CD1c-positive myeloid dendritic cell (primary cell): ENCODE measurements around the gene PSMB2.
"Not testable (repeated sequence)": the region's sequence is repeated elsewhere in the genome, so short reads cannot be mapped to it uniquely, and the experiment has no call there.

Experiments
- DNase-seq: peaks from one replicate; pipeline ENCODE4 v3.0.0-alpha.2; 2016; ENCODE audit errors: extremely low spot score

The PSMB2 gene

DNA sequence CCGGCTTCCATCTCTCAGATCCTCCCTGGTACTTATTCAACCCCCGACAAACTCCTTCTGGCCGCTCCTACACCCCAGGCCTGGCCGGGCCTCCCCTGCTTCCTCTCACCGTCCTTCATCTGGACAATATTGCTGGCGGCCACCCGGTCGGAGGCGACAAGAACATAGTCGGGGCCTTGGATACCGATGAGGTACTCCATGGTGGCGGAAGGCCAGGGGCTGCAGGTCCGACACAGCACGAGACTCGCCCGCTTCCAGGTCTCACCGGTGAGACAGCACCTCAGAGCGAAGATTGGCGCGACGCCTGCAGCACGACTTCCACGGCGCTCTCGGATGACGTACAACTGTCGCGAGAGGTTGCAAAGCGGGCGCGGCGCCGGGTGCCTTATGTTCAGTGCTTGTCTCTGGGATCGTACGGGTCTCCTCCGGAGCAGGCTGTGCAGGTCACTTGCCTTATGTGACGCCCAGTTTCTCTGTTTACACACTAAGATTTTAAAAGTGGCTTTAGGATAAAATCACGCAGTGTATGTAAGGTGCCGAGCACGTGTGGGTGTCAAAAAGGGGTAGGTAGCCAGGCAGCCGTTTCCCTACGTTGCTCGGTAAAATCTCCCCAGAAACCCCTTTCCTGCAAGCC, at the start of gene PSMB2:
Gene PSMB2 (minus strand): TSS at position 294 of the 634 bp plus-strand sequence. CDS start 94 bp downstream, at position 200.
- DNase-seq = peak; percentile 98

DNA sequence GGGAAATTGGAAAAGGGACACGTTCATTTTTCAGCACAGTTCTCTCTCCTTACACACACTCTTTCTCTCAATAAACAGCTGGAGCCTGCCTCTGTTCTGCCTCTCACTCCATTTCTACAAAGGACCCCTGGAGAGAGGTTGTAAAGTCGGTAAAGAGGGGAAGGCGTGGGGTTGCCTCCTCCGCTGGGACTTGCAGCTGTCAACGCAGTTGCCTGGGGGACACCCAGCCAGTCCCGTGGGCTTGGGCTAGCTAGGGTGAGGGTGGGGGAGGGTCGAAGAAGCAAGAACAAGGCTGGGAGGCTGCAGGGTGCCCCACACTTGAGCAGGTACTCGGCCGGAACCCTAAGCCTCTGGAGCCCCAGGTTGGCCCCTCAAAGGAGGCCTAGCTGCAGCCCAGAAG, 49.8 kb upstream of the PSMB2 start:
- no peak for DNase-seq

DNA sequence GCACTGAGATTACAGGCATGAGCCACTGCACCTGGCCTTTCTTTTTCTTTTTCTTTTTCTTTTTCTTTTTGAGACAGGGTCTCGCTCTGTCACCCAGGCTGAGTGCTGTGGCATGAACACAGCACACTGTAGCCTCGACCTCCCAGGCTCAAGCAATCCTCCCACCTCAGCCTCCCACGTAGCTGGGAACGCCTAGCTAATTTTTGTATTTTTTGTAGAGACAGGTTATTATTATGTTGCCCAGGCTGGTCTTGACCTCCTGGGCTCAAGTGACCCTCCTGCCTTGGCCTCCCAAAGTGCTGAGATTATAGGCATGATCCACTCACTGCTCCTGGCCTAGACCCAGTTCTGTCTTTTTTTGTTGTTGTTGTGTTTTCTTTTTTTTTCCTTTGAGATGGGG, 48.8 kb upstream of the PSMB2 start:
- DNase-seq = not testable (repeated sequence)

DNA sequence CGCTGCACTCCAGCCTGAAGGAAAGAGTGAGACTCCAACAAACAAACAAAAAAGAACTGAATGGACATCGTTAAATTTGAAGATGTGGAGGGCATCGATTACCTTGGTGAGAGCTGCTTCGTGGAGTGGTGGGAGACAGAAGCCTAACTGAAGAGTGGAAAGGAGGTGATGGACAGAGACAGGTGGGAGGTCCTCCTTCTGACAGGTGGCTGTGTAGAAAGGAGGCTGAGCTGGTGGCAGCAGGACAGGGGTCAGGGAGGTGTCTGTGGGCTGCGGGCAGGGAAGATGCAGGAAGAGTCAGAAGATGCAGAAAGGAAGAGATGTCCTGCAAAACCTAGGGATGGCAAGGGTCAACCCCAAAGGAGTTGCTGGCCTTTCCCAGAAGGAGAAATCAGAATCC, 46.8 kb upstream of the PSMB2 start:
- no peak for DNase-seq

DNA sequence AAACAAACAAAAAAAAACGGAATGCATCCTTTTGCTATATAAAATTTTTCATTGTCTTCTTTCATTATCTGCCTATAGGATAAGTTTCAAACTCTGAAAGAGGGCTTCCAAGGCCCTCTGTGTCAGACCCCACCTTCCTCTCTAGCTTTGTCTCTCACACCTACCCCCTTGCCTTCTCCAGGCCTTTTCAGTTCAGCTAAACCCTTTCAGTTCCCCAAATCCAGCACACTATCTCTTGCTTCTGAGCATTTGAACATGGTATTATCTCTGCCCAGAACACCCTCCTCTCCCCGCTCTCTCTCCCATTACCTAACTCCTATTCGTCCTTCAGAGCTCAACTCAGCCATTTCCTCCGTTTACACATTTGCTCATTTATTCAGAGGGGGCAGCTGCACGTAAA, 41.7 kb upstream of the PSMB2 start:
- DNase-seq = peak; percentile 39

DNA sequence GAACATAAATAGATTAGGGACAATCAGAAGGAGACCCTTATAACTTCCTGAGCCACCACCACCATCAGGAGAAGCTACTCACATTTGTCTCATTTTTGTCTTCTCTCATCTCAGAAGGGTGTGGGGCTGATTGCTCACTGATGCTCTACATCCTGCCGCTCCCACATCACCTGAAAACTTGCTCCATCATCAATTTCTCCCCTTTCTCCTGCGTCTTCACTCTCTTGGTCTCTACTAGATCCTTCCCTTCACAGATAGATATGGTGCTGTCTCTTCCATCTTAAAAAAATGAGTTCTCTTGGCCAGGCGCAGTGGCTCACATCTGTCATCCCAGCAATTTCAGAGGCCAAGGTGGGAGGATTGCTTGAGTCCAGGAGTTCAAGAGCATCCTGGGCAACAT, 38.9 kb upstream of the PSMB2 start:
- DNase-seq = no peak

DNA sequence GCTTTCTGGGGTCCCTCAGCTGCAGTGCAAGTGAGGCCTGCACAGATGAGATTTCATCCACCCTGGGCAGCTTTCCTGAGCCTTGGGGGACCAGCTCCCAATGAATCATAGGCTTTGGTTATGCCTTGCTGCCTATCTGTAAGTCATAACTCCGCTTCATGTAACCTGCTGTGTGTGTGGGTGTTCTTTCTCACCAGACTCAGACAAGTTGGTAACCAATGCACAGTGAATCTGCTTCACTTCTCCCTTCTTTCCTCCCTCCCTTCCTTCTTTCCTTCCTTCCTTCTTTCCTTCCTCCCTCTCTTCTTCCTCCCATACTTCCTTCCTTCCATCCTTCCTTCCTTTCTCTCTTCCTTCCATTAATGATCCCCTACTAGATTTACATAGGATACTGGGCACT, 34.4 kb upstream of the PSMB2 start:
- no peak for DNase-seq

DNA sequence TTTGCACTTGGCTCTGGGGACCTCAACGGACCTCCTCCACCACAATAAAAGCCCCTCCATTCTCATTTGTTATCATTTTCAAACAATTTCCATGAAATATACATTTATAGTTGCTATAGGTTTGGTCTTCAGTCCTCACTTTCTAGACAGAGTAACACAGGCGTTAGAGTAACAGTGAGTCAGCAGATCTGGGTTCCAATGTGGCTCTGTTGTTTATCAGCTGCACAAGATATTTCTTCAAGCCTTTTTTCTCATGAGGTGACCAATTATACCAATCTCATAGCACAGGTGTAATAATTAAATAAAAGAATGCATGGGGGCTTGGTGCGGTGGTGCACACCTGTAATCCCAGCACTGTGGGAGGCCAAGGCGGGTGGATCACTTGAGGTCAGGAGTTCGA, 32.8 kb upstream of the PSMB2 start:
- no peak for DNase-seq

DNA sequence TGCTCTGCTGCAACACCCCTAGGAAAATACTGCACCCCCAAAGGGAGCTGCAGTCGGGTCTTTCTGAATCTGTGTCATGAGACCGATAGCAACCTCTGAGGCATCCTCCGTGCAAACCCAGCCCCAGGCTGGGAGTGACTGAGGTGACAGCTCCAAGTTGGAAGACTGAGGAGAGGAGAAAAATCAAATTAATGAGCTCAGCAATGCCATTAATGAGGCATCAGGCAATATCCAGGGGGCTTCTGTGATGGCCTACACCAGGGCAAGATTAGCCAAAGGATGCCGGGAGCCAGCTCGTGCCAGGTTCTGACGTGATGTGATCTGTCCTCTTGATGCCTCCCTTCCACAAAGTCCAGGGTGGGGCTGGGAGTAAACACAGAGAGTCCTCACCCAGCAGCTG, 30.8 kb upstream of the PSMB2 start:
- DNase-seq = no peak

DNA sequence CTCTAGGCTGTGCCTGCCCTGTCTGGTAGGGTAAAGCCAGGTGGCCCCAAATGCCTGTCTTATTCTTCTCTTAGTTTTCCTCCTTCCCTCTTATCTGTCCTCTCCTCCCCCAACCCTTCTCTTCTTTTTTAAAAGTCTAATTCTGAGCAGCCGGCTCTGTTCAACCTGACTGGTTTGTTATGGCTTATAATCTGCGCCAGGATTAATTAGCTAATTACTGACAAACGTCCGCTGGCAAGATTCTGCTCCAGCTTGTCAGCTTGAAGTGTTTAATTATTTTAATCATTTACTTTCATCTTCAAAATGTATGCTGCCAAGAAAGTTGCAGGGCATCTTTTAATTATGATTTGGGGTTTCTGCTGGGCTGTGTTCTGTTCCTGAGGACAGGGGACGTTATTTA, 27.2 kb upstream of the PSMB2 start:
- DNase-seq = no peak

DNA sequence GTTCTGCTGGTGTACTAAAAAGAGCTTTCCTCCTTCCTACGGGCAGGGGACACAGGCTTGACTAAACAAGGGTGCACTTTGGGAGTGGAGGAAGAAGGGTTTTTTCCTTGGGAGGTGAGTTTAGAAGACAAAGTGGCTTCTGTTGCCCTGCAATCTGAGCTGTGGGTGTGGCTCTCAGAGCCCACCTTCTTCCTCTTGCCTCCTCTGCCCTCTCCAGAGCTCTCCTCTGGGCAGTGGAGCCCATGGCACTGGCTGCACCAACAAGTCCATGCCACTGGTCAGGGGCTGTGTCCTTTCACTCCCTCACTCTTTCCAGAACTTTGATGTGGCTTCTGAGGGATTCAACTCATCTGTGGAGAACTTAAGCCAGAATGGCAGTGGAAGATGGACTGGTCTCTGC, 25.6 kb upstream of the PSMB2 start:
- DNase-seq = no peak

DNA sequence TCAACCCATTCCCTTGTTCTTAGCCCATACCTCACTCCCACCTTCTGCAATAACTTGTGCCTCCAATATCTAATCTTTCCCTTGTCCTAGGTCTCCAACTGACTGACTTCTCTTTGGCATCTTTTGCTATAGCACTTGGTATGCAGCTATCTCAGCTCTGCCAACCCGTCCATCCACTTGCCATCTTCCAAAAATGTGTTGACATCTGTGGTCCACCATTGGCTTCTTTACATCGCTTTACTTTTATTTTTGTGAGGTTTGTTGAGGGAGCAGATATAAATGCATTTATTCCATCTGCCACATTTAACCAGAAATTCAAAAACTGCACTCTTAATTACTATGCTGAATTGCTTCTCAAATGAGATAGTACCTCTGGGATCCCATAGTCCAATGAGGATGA, 24.9 kb upstream of the PSMB2 start:
- DNase-seq = no peak

DNA sequence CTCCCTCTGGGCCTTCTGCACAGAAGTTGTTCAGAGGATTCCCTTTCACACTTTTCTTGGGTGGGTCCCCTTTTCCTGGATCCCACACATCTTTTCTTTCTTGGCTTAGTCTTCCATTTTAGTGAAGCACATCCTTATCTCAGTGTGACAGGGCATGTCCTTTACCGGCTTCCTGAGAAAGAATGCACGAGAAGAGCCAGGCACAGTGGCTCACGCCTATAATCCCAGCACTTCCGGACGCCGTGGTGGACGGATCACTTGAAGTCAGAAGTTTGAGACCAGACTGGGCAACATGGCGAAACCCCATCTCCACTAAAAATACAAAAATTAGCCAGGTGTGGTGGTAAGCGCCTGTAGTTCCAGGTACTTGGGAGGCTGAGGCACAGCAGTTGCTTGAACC, 22.1 kb upstream of the PSMB2 start:
- DNase-seq = no peak

DNA sequence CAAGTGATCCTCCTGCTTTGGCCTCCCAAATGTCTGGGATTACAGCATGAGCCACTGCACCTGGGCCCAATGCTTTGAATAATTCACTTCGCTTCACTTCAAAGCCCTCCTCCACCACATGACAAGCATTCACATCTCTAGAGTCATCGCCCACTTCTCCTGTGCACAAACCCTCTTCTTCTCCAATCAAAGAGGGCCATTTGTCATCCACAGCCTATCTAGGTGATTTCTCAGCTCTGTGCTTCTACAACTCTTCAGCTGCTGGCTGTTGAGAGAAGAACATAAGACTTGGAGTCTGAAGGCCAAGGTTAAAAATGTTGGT, 20.1 kb upstream of the PSMB2 start:
- DNase-seq = no peak

DNA sequence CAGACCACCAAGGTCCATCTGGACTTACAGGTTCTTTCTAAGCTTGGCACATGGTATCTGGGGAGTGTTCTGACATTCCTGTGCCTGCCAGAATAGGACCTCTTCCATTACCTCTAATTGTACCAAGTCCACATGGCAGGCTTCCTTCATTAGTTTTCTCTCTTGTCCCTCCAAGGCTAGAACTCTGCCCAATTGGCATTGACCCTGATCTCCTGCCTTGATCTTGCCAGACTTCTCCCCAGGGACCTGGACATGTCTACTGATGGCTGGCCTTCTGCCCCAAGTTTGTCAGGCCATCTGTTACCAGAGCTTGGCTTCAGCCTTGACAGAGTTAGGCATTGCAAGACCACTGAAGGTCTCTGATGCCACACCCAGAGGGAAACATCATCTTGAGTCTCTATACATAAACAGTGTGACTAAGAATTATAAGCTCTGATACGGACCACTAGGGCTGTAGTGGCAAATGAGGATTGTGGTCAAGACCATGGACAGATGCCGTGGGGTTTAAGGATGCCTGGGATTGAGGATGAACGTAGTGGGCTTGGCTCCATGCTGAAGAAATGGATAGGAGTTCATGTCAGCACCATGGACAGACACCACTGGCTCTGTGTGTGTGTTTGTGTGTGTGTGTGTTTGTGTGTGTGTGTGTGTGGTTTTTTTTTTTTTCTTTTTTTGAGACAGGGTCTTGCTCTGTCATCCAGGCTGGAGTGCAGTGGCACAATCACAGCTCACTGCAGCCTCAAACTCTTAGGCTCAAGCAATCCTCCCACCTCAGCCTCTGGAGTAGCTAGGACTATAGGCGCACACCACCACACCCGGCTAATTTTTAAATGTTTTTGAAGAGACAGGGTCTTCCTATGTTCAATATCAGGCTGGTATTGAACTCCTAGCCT, 19.5 kb upstream of the PSMB2 start:
- DNase-seq = no peak

DNA sequence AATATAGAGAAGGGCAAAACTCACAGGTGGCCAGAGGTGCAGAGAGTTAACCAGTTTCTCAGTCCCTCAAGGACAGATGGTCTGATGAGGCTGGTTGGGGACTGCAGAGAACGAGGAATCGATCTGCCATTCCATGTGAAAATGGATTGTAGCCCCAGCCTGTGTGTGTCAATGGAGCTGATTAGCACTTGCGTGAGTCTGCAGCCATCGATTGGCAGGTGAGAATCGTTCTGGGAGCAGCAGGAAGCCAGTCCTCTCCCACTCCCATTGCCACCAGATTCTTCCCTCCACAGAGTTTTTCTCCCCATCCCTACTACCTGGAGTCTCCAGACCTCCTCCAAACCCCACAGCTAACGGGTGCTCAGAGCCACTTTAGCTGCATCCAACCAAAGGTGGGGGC, 18.3 kb upstream of the PSMB2 start:
- DNase-seq = no peak

DNA sequence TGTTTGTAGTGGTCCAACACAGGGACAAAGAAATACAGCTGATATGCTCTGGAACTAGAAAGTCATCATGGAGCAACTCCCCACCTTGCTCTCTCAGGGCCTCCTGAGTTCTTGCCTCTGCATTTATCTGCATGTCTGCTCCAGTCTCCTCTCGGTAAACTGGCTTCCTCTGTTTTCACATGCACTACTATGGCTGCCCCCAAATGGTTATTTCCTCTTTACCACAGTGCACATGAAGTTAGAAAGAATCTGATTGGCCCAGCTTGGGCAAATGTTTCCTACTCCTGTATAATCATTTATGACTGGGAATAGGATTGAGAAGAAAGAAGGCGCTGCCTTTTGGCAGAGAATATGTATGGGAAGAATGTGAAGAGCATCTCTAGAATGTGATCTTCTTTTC, 16.5 kb upstream of the PSMB2 start:
- DNase-seq = no peak

DNA sequence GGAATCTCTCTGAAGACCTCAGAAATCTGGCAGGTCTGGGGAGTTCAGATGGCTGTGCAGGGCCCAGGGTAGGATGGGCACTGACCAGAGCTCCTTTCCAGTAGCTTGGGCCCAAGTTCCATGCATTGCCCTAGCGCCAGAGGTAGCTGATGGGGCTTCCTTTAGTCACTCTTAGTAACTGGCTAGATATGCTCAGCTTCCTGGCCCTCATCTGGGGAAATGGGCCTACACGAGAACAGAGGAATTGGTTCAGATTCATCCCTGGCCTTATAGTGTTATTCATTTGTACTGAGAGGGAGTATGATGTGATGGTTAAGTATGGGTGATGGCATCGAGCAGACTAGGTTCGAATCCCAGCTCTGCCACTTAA, 15.5 kb upstream of the PSMB2 start:
- DNase-seq = no peak

DNA sequence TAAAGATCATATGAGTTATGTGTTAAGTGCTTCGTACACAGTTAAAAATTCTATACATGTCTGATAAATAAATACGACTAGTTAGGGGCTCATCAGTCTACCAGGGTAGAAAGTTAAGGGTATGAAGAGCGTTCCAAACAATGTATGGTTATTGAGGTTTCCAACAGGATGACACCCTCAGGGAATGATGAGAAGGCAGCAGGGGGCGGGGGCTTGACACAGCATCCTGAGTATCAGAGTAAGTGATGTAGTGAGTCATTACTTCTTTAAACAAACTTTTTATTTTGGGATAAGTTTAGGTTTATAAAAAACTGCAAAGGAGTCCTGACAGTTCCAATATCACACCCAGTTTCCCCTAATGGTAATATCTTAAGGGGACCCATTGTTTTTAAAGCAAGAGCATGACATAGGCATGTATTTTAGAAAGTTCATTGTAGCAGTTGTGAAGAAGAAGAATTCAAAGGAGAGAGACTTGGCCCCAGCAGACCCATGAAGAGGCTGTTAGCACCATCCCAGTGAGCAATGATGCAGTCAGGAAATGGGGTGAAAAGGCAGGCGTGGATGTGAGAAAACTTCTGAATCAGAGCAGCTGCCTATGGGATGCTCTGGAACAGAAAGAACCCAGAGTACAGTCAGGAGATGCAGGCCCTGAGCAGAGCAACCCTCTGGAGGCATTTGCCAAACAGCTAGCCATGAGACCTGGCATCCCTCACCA, 15.0 kb upstream of the PSMB2 start:
- DNase-seq = no peak

DNA sequence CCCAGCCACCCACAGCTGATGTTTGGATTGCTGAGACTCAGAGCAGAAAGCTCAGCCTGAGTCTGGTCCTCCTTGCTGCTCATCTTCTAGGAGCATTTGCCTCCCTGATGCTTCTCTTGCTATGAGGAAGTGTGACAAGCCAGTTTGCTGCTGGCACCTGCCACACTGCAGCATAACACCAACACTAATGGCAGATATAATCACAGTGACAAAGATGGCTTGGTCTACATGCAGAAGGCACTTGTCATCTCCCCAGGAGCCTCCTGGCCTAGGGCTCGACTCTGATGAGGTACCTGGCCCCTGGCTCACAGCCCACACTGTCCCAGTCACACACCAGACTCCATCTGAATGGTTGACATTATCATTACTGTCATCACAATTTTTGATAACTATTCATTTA, 13.9 kb upstream of the PSMB2 start:
- DNase-seq = no peak

DNA sequence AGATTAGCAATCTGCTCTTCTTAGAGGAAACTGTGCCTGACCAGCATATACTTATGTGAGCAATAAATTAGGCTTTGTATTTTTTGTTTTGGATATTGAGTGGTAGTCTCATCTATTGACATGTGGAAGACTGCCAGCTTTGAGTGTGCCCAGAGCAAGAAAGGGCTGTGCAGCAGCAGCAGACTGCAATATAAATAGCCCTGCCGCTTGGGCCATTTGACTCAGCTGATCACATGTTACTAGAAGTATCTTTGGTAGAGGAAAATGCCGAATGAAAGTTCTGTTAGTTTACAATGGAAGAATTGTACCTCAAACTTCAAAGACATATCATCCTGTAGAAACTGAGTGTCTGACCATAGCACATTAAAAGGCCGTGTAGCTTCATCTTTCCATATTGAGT, 9.1 kb upstream of the PSMB2 start:
- no peak for DNase-seq

DNA sequence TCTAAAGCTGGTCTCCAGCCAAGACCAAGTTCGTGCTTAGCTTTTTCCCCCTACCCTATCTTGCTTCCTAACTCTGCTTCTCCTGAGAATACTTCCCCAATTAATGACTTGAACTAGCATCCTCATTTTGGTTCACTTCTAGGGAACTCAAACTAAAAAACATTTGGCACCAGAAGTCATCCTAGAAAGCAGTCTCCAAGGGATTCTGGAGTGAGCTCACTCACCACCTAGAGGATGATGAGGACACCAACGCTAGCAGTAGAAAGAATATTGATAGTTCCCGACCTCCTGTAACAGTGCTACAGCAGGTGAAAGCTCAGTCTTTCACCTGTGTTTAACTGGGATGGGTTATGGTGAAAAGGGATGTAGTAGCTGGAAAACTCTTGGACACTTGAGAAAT, 4.7 kb upstream of the PSMB2 start:
- peak; percentile 41 for DNase-seq

DNA sequence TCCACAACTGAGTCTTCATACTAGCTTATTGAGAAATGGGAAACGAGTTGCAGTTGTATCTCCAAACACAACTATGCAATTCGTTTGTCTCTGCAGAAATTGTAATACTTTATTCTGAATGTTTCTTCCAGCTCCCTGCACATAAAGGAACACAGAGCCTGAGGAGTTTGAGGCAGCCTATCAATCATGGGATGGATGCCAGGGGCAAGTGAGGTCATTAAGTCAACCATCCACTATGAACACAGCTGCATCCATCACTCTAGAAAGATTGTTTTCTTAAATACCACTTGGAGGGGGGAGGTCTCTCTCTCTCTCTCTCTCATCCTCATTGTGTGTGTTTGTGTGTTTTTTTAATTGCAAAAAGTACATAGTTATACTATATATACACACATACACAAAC, 2.9 kb upstream of the PSMB2 start:
- DNase-seq = no peak
